Activated CD4-positive, alpha-beta T cell treated with anti-CD3 and anti-CD28 coated beads for 36 hours (primary cell): ENCODE data around the gene RELT. TPM values are rescaled to one million over a fixed set of nuclear protein-coding genes. Genes with fewer than 3 reads are reported as not detected.

Experiments used
- ATAC-seq: fragments of 200-7000 bp; cut with Tn5 transposase; one replicate; pipeline ENCODE4 v1.10.0; 2021; ENCODE audit warnings: mild to moderate bottlenecking, moderate library complexity
- CTCF ChIA-PET: fragments of 350-600 bp; sonication (Branson Sonifier 250); formaldehyde crosslinking; loops from one replicate; lab custom pipeline; 2021; ENCODE audit warnings: antibody characterized with exemption; lab: Charles Lee
- POLR2A ChIA-PET: fragments of 350-600 bp; sonication (Branson Sonifier 250); formaldehyde crosslinking; loops from one replicate; lab custom pipeline; 2021; ENCODE audit warnings: antibody characterized with exemption, inconsistent platforms; lab: Charles Lee
- DNase-seq: peaks from one replicate; pipeline ENCODE4 v3.0.0-alpha.2; 2020
- H3K27ac Mint-ChIP-seq: one replicate; pipeline ENCODE4 v1.8.0; 2021; ENCODE audit warnings: mixed read lengths
- H3K27me3 Mint-ChIP-seq: one replicate; pipeline ENCODE4 v1.8.0; 2021; ENCODE audit warnings: mixed read lengths
- H3K36me3 Mint-ChIP-seq: one replicate; pipeline ENCODE4 v1.8.0; 2021; ENCODE audit warnings: low read depth, mixed read lengths
- H3K4me1 Mint-ChIP-seq: one replicate; pipeline ENCODE4 v1.8.0; 2021; ENCODE audit warnings: mixed read lengths
- H3K4me3 Mint-ChIP-seq: one replicate; pipeline ENCODE4 v1.8.0; 2021; ENCODE audit warnings: mild to moderate bottlenecking, moderate library complexity, mixed read lengths
- H3K9me3 Mint-ChIP-seq: one replicate; pipeline ENCODE4 v1.8.0; 2021; ENCODE audit warnings: low read depth, mixed read lengths
- intact Hi-C, 2 experiments: fragments of 100-400 bp; cut with DNase I in 1 of 2; cut with micrococcal nuclease in 1 of 2; formaldehyde crosslinking; loops; one replicate each; pipeline versions ENCODE4 v1.14.2 to v1.15.1; 2022 to 2024; cut with DNase I, micrococcal nuclease
- total RNA-seq, 2 experiments: library from RNA; stranded (reverse); gene quantifications; one replicate each; pipeline ENCODE4 v1.2.3, GENCODE V29; 2021

Gene RELT
- total RNA-seq, 2 experiments from 2014 or later = 18.5 to 21.3 TPM

- H3K4me3 Mint-ChIP-seq = no peak overlapping the region
- POLR2A ChIA-PET = no interaction called here
These were observed 16.2 kb downstream of the RELT start for GRCh38 chr11:73392108-73393010.

GRCh38 chr11:73393011-73393380 is 16.8 kb downstream of the RELT start:
- H3K27ac Mint-ChIP-seq = no peak overlapping the region
- DNase-seq (no peak), ATAC-seq (no peak)
- H3K4me3 Mint-ChIP-seq = no peak overlapping the region
- ChIA-PET POLR2A (no interaction called here), CTCF (interaction anchor here (0.7 to 2.5 kb wide), 13 partner anchors 11 to 281 kb away, joined by 3 to 52 read pairs (median 3); no protein-coding TSS in a partner anchor)
- H3K4me1 Mint-ChIP-seq = no peaks in the 10 kb centered on the region
- peaks cover 12% of the 10 kb centered on the region for H3K36me3 Mint-ChIP-seq
- no peaks in the 10 kb centered on the region for H3K27me3 Mint-ChIP-seq
- intact Hi-C loops = loop anchor here (1.0 kb wide), 3 partner anchors 17 to 86 kb away; partner anchors contain the start of gene RELT (in 1 of the 2)
- no peaks in the 10 kb centered on the region for H3K9me3 Mint-ChIP-seq

More at GRCh38 chr11:73392108-73393010, 16.2 kb downstream of the RELT start:
- Mint-ChIP-seq H3K36me3 (peaks cover 9% of the 10 kb centered on the region), H3K9me3 (no peaks in the 10 kb centered on the region), H3K4me1 (no peaks in the 10 kb centered on the region), H3K27ac (no peak overlapping the region), H3K27me3 (no peaks in the 10 kb centered on the region)
- DNase-seq (no peak), ATAC-seq (no peak)
- CTCF ChIA-PET = interaction anchor here (0.7 to 2.5 kb wide), 11 partner anchors 11 to 333 kb away, joined by 3 to 52 read pairs (median 3); no protein-coding TSS in a partner anchor
- intact Hi-C loops = loop anchor here (1.0 kb wide), 3 partner anchors 16 to 85 kb away; partner anchors contain the start of gene RELT (in 1 of the 2)

DNA sequence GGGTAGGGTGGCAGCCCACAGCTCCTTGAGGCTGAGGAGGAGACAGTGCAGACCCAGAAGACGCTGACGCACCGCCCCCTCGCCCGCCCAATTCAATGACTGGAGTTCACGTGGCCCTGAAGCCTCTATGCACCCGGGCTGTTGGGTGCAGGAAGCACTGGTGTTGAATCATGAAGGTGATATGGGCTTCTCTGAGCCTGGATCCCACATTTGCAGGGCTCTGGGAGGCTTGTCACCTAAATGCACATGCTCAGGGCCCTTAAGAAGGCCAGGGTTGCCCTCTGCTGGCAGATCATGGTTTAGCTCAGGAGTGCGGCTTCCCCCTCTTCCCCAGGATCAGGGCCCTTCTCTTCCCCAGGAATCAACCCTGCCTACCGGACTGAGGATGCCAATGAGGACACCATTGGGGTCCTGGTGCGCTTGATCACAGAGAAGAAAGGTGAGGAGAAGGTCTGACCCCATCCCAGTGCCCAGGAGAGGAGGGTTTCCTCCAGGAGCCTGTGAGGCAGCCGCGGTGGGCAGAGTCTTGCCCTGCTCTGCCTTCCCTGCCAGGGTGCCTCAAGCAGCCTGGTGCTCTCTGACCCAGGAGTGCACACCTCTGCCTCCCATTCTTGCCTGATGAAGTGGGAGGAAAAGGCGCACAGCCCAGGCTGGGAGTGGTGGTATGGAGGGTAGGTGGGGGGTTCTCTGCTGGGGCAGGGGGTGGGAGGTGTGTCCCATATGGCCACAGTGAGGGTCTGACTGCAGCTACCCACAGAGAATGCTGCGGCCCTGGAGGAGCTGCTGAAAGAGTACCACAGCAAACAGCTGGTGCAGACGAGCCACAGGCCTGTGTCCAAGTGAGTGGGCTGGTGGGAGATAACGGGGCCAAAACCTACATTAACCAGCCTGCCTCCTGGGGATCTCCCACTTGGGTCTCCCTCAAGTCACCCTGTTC is 17.5 kb downstream of the RELT start:
- no peaks in the 10 kb centered on the region for H3K4me1 Mint-ChIP-seq
- H3K27me3 Mint-ChIP-seq = no peaks in the 10 kb centered on the region
- ChIA-PET CTCF (interaction anchor here (0.5 to 2.5 kb wide), 16 partner anchors 10 to 280 kb away, joined by 3 to 52 read pairs (median 3); no protein-coding TSS in a partner anchor), POLR2A (interaction anchor here (0.6 kb wide), 1 partner anchor 15 kb away, joined by 3 read pairs; no protein-coding TSS in a partner anchor)
- DNase-seq (peak; percentile 77), ATAC-seq (peak; percentile 87)
- intact Hi-C loops = loop anchor here (1.0 kb wide), 3 partner anchors 17 to 86 kb away; partner anchors contain the start of gene RELT (in 1 of the 2)
- no peaks in the 10 kb centered on the region for H3K9me3 Mint-ChIP-seq
- peaks cover 12% of the 10 kb centered on the region for H3K36me3 Mint-ChIP-seq
- no peak overlapping the region for H3K27ac Mint-ChIP-seq
- no peak overlapping the region for H3K4me3 Mint-ChIP-seq

DNA sequence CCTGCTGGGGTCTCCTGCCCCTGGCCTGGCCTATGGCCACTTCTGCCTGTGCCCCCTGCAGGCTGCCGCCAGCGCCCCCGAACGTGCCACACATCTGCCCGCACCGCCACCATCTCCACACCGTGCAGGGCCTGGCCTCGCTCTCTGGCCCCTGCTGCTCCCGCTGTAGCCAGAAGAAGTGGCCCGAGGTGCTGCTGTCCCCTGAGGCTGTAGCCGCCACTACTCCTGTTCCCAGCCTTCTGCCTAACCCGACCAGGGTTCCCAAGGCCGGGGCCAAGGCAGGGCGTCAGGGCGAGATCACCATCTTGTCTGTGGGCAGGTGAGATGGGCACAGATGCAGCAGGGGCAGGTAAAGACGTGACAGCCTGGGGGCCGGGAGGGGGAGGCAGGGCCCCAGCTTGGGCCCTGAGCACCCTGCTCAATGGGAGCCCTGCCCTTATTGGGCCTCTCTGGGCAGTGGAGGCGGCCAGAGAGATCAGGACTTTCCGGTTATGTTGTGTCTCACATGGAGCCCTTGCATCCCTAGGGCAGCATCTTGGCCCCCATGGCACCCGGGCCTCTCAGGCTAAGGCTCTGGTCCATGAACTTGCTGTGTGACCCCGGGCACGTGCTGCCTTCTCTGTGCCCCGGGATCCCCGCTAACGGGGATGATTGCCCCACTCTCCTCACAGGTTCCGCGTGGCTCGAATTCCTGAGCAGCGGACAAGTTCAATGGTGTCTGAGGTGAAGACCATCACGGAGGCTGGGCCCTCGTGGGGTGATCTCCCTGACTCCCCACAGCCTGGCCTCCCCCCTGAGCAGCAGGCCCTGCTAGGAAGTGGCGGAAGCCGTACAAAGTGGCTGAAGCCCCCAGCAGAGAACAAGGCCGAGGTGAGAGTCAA is 18.5 kb downstream of the RELT start:
- DNase-seq (no peak), ATAC-seq (no peak)
- Mint-ChIP-seq H3K27ac (no peak overlapping the region), H3K4me3 (no peak overlapping the region), H3K4me1 (peaks cover 3% of the 10 kb centered on the region), H3K27me3 (no peaks in the 10 kb centered on the region), H3K9me3 (no peaks in the 10 kb centered on the region), H3K36me3 (peaks cover 12% of the 10 kb centered on the region)
- intact Hi-C loops = no loop called here
- CTCF ChIA-PET = interaction anchor here (1.1 to 2.5 kb wide), 2 partner anchors 29 to 44 kb away, joined by 3 to 52 read pairs; no protein-coding TSS in a partner anchor
- POLR2A ChIA-PET = no interaction called here

- CTCF ChIA-PET = interaction anchor here (0.7 to 2.5 kb wide), 4 partner anchors 12 to 61 kb away, joined by 3 to 52 read pairs (median 8); no protein-coding TSS in a partner anchor
- no peaks in the 10 kb centered on the region for H3K27me3 Mint-ChIP-seq
- POLR2A ChIA-PET = interaction anchor here (1.1 kb wide), 1 partner anchor 12 kb away, joined by 3 read pairs; no protein-coding TSS in a partner anchor
- H3K4me1 Mint-ChIP-seq = peaks cover 3% of the 10 kb centered on the region
- no peaks in the 10 kb centered on the region for H3K9me3 Mint-ChIP-seq
- H3K4me3 Mint-ChIP-seq = no peak overlapping the region
- peaks cover 12% of the 10 kb centered on the region for H3K36me3 Mint-ChIP-seq
- H3K27ac Mint-ChIP-seq = no peak overlapping the region
- ATAC-seq (no peak), DNase-seq (no peak)
- intact Hi-C loops = no loop called here
These were observed 19.4 kb downstream of the RELT start for GRCh38 chr11:73395297-73396208.

- H3K9me3 Mint-ChIP-seq = no peaks in the 10 kb centered on the region
- intact Hi-C loops = no loop called here
- peaks cover 3% of the 10 kb centered on the region for H3K4me1 Mint-ChIP-seq
- peaks cover 12% of the 10 kb centered on the region for H3K36me3 Mint-ChIP-seq
- ChIA-PET POLR2A (interaction anchor here (1.1 kb wide), 1 partner anchor 13 kb away, joined by 3 read pairs; no protein-coding TSS in a partner anchor), CTCF (interaction anchor here (0.5 to 4.9 kb wide), 7 partner anchors 11 to 61 kb away, joined by 3 to 12 read pairs (median 3); no protein-coding TSS in a partner anchor)
- no peak for DNase-seq
- no peaks in the 10 kb centered on the region for H3K27me3 Mint-ChIP-seq
- ATAC-seq = no peak
- H3K4me3 Mint-ChIP-seq = no peak overlapping the region
- no peak overlapping the region for H3K27ac Mint-ChIP-seq
These were observed 20.2 kb downstream of the RELT start for GRCh38 chr11:73396251-73396930.

- intact Hi-C loops = no loop called here
- ChIA-PET CTCF (interaction anchor here (1.2 to 4.9 kb wide), 5 partner anchors 10 to 46 kb away, joined by 3 to 12 read pairs (median 5); no protein-coding TSS in a partner anchor), POLR2A (no interaction called here)
- H3K27ac Mint-ChIP-seq = no peak overlapping the region
- ATAC-seq = no peak
- no peak overlapping the region for H3K4me3 Mint-ChIP-seq
- H3K27me3 Mint-ChIP-seq = no peaks in the 10 kb centered on the region
- peaks cover 12% of the 10 kb centered on the region for H3K36me3 Mint-ChIP-seq
- no peaks in the 10 kb centered on the region for H3K9me3 Mint-ChIP-seq
- peaks cover 3% of the 10 kb centered on the region for H3K4me1 Mint-ChIP-seq
- DNase-seq = no peak
These were observed 20.8 kb downstream of the RELT start for GRCh38 chr11:73396985-73397384.

GRCh38 chr11:73397468-73398131 is 21.4 kb downstream of the RELT start:
- CTCF ChIA-PET = interaction anchor here (1.2 to 4.9 kb wide), 4 partner anchors 12 to 47 kb away, joined by 3 to 12 read pairs (median 6); no protein-coding TSS in a partner anchor
- peaks cover 12% of the 10 kb centered on the region for H3K36me3 Mint-ChIP-seq
- DNase-seq = no peak
- H3K9me3 Mint-ChIP-seq = no peaks in the 10 kb centered on the region
- no peaks in the 10 kb centered on the region for H3K27me3 Mint-ChIP-seq
- no peak overlapping the region for H3K27ac Mint-ChIP-seq
- POLR2A ChIA-PET = no interaction called here
- no peak overlapping the region for H3K4me3 Mint-ChIP-seq
- H3K4me1 Mint-ChIP-seq = peaks cover 3% of the 10 kb centered on the region
- intact Hi-C loops = no loop called here
- no peak for ATAC-seq
